ENCODE results near the gene FBXO15. TPM values are rescaled to one million over a fixed set of nuclear protein-coding genes. Genes with fewer than 3 reads are reported as not detected.

FBXO15 gene
- total and polyA plus RNA-seq, 2 of the 13 experiments (the other 11 are each of a cell fraction or from before 2014, with no cell fraction given), result 0.09 to 0.12 TPM

GRCh38 chr18:74124642-74125041 is 23.0 kb downstream of the FBXO15 start:
- WGBS (ENCODE audit: low lambda C conversion rate), result 18% methylated on average over 1 of the region's 1 CpG
- Histone ChIP-seq H3K4me3 (replicated peaks in 1 of 3; ENCODE audit: insufficient read depth in 1 of 3, low read depth in 2 of 3, low read length in 3 of 3) (no peak overlapping the region), H3K27ac (ENCODE audit: extremely low read length, insufficient read depth, low read length) (no peak overlapping the region), H3K9me3 (ENCODE audit: low read length) (no peaks in the 10 kb centered on the region), H3K36me3 (replicated peaks in 1 of 2; ENCODE audit: control insufficient read depth in 1 of 2, insufficient read depth in 2 of 2, low read length in 2 of 2) (no peaks in the 10 kb centered on the region), H3K27me3 (ENCODE audit: control insufficient read depth in 1 of 2, insufficient read depth in 2 of 2, low read length in 2 of 2) (peaks cover 0 to 50% of the 10 kb centered on the region in 2 experiments; a peak in 3 of 5 replicates), H3K79me2 (ENCODE audit: insufficient read depth, low read length) (no peaks in the 10 kb centered on the region), H3K4me1 (ENCODE audit: insufficient read depth, low read length) (no peaks in the 10 kb centered on the region), H2AFZ (ENCODE audit: low read length) (no peak overlapping the region), H3K4me2 (ENCODE audit: low read depth, low read length) (no peak overlapping the region), H4K20me1 (ENCODE audit: insufficient read depth, low read length) (no peaks in the 10 kb centered on the region), H3K9ac (ENCODE audit: insufficient read depth, low read depth, low read length) (no peak overlapping the region)
- no peak for DNase-seq (ENCODE audit: low spot score)
- ATAC-seq, result no peak
- no TSS peak for BruUV-seq (replicated peaks)
- POLR2A ChIA-PET, result no interaction called here
- no peak for FAIRE-seq
- intact Hi-C loops (cut with micrococcal nuclease; ENCODE audit: unreplicated experiment), result no loop called here
- TF ChIP-seq ZNF792 (CRISPR knock-in tag; IDR thresholded peaks at IDR 0.05), result no peak
- TF ChIP-seq ZNF446 (CRISPR knock-in tag; IDR thresholded peaks at IDR 0.05), result no peak
- TF ChIP-seq SMARCE1 (IDR thresholded peaks at IDR 0.05; ENCODE audit: borderline replicate concordance), result no peak
- no peak for TF ChIP-seq MLXIP (CRISPR knock-in tag; IDR thresholded peaks at IDR 0.05; ENCODE audit: borderline replicate concordance)
- no peak for TF ChIP-seq ZNF318 (CRISPR knock-in tag; IDR thresholded peaks at IDR 0.05)
- TF ChIP-seq ELF3 (CRISPR knock-in tag; IDR thresholded peaks at IDR 0.05), result no peak
- no peak for TF ChIP-seq ZC3H4 (CRISPR knock-in tag; IDR thresholded peaks at IDR 0.05; ENCODE audit: borderline replicate concordance)
- TF ChIP-seq ZNF788 (CRISPR knock-in tag; IDR thresholded peaks at IDR 0.05; ENCODE audit: borderline replicate concordance), result no peak
- no peak for TF ChIP-seq ZNF660 (CRISPR knock-in tag; IDR thresholded peaks at IDR 0.05; ENCODE audit: borderline replicate concordance, low read depth)
- TF ChIP-seq ZNF207 (IDR thresholded peaks at IDR 0.05; ENCODE audit: borderline replicate concordance), result no peak
- TF ChIP-seq ZFP36L1 (CRISPR knock-in tag; IDR thresholded peaks at IDR 0.05), result no peak
- TF ChIP-seq RBM39 (IDR thresholded peaks at IDR 0.05; ENCODE audit: low read depth, low read length, poor library complexity, severe bottlenecking), result no peak
- no peak for TF ChIP-seq ESRRA (CRISPR knock-in tag; IDR thresholded peaks at IDR 0.05; ENCODE audit: low read depth)
- TF ChIP-seq RFXAP (CRISPR knock-in tag; IDR thresholded peaks at IDR 0.05; ENCODE audit: borderline replicate concordance), result no peak
- TF ChIP-seq ZNF335 (CRISPR knock-in tag; IDR thresholded peaks at IDR 0.05), result no peak
- in situ Hi-C loops (cut with HindIII; ENCODE audit: extremely low pct_ligation_motif_present, low pct_unique_long_range_greater_than_20kb), result no loop called here
- CTCF ChIA-PET (ENCODE audit: low intra/inter-chr PET ratio, low total read pairs), result no interaction called here
